Parathyroid adenoma (tissue), 2 donors: ENCODE results near the gene FUT3.

Experiments
- H2AFZ ChIP-seq: fragments of 300-600 bp; sonication (generic); one replicate; pipeline ENCODE4 v1.7.0; 2017; ENCODE audit warnings: antibody characterized with exemption, mild to moderate bottlenecking
- H3K27ac ChIP-seq: fragments of 300-600 bp; sonication (generic); one replicate; pipeline ENCODE4 v1.7.0; 2017
- H3K27me3 ChIP-seq: fragments of 300-600 bp; sonication (generic); one replicate; pipeline ENCODE4 v1.7.0; 2017; ENCODE audit warnings: low read length; ENCODE audit not compliant: control insufficient read depth, insufficient read depth
- H3K36me3 ChIP-seq: fragments of 300-600 bp; sonication (generic); one replicate; pipeline ENCODE4 v1.7.0; 2017; ENCODE audit warnings: low read length; ENCODE audit not compliant: control insufficient read depth, insufficient read depth
- H3K4me1 ChIP-seq: fragments of 300-600 bp; sonication (generic); one replicate; pipeline ENCODE4 v1.7.0; 2017; ENCODE audit warnings: control low read depth
- H3K4me2 ChIP-seq: fragments of 300-600 bp; sonication (generic); one replicate; pipeline ENCODE4 v1.7.0; 2017; ENCODE audit warnings: low read length
- H3K4me3 ChIP-seq: fragments of 300-600 bp; sonication (generic); one replicate; pipeline ENCODE4 v1.7.0; 2017; ENCODE audit warnings: low read depth, low read length
- H3K79me2 ChIP-seq: fragments of 300-600 bp; sonication (generic); one replicate; pipeline ENCODE4 v1.7.0; 2017; ENCODE audit warnings: control low read depth
- H3K9ac ChIP-seq: fragments of 300-600 bp; sonication (generic); one replicate; pipeline ENCODE4 v1.7.0; 2017; ENCODE audit warnings: mild to moderate bottlenecking
- H3K9me3 ChIP-seq: fragments of 300-600 bp; sonication (generic); one replicate; pipeline ENCODE4 v1.7.0; 2017; ENCODE audit warnings: low read length; ENCODE audit not compliant: control insufficient read depth
- TF ChIP-seq, protein P1 (sequence below): fragments of 300-600 bp; sonication (generic); IDR thresholded peaks from one replicate; pipeline ENCODE4 v1.7.0; 2017; ENCODE audit warnings: antibody characterized with exemption, mild to moderate bottlenecking
- donor health status: primary hyperparathyroidism.

FUT3 gene

DNA sequence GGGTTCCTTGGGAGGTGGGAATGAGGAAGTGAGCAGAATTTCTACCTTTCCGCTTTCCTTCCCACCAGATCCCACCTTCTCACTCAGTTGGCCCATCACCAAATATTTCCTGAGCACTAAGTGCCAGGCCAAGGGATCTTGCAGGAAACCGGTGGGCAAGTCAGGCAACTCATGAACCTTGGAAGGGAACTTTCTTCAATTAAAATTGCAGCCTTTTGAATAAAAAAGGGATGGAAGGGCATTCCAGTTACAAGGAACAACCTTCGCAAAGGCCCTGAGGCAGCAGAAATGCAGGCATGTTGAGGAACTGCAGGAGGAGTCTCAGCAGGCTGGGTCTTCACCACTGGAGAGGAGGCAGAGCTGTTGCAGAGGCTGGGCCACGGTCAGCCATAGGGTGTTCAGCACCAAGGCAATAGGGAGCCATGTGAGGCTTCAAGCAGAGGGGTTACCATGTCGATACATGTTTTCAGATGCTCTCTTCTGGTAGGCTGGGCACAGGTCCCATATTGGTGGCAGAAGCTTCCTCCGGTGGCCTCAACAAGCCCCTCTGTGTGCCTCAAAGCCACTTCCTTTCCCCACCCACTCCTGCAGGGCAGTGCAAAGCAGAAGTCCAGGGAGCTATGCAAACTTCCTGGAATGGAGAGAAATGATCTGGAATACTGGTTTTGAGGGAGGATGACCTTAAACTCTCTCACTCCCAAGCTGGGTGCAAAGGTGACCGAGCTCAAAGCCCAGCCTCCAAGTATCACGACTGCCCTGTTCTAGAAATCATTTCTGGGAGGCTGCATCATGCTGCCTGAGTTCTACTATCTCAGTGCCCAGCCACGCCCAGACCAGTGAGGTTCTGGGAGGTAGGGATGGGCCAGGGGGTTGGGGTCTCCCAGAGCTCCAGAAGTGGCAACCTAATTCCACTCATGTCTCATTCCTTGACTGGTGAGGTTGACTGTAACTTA, 11.9 kb downstream of the FUT3 start, which contains the start of gene FUT6:
Gene FUT6, minus strand, starts transcription at position 638 of the 953 bp plus-strand sequence. CDS start 7,135 bp downstream, outside the sequence.
- H3K4me1 ChIP-seq, result no peaks in the 10 kb centered on the region
- no peaks in the 10 kb centered on the region for H3K27me3 ChIP-seq
- no peak within 1 kb of the TSS for H3K27ac ChIP-seq
- no peaks in the 10 kb centered on the region for H3K79me2 ChIP-seq
- no peak within 1 kb of the TSS for H3K9ac ChIP-seq
- TF ChIP-seq, protein P1, sequence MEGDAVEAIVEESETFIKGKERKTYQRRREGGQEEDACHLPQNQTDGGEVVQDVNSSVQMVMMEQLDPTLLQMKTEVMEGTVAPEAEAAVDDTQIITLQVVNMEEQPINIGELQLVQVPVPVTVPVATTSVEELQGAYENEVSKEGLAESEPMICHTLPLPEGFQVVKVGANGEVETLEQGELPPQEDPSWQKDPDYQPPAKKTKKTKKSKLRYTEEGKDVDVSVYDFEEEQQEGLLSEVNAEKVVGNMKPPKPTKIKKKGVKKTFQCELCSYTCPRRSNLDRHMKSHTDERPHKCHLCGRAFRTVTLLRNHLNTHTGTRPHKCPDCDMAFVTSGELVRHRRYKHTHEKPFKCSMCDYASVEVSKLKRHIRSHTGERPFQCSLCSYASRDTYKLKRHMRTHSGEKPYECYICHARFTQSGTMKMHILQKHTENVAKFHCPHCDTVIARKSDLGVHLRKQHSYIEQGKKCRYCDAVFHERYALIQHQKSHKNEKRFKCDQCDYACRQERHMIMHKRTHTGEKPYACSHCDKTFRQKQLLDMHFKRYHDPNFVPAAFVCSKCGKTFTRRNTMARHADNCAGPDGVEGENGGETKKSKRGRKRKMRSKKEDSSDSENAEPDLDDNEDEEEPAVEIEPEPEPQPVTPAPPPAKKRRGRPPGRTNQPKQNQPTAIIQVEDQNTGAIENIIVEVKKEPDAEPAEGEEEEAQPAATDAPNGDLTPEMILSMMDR, result no peak
- H3K36me3 ChIP-seq, result no peaks in the 10 kb centered on the region
- no peak within 1 kb of the TSS for H2AFZ ChIP-seq
- no peaks in the 10 kb centered on the region for H3K9me3 ChIP-seq
- H3K4me2 ChIP-seq, result no peak within 1 kb of the TSS
- H3K4me3 ChIP-seq, result no peak within 1 kb of the TSS

DNA sequence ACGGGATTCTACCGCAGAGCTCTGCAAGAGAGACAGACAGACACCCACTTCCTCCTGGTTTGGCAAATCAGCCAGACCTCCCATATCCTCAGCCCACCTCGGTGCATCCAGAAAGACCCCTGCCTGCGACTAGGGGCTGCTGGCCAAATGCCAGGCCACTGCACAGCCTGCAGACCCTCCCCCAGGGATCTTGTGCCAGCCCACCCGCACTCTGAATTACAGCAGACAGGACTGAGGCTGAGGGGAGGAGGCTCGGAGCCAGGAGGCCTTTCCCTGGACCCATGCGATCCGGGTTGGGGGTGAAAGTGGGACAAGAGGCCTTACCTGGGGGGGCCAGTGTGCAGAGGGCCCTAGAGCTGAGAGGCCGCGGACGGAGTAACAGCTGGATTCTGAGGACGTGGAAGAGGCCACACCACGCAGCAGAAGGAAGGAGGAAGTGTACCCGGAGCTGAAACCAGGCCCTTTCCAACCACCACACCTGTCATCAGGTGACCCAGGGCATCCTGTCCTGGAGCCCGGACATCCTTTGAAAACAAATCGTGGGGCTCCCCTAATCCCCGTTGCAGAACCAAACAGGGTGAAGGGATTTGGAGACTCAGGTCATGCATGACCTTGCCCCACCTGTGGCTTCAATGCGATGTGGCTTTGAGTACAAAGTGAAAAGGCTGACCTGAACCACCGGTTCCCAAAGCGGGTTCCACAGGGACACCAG, 12.7 kb downstream of the FUT3 start:
- no peaks in the 10 kb centered on the region for H3K27me3 ChIP-seq
- H3K9me3 ChIP-seq, result no peaks in the 10 kb centered on the region
- no peaks in the 10 kb centered on the region for H3K4me1 ChIP-seq
- no peak overlapping the region for H3K4me3 ChIP-seq
- H3K36me3 ChIP-seq, result no peaks in the 10 kb centered on the region
- no peak overlapping the region for H3K27ac ChIP-seq
- H3K9ac ChIP-seq, result no peak overlapping the region
- H2AFZ ChIP-seq, result no peak overlapping the region
- TF ChIP-seq, protein P1, result no peak
- no peaks in the 10 kb centered on the region for H3K79me2 ChIP-seq
- H3K4me2 ChIP-seq, result no peak overlapping the region

DNA sequence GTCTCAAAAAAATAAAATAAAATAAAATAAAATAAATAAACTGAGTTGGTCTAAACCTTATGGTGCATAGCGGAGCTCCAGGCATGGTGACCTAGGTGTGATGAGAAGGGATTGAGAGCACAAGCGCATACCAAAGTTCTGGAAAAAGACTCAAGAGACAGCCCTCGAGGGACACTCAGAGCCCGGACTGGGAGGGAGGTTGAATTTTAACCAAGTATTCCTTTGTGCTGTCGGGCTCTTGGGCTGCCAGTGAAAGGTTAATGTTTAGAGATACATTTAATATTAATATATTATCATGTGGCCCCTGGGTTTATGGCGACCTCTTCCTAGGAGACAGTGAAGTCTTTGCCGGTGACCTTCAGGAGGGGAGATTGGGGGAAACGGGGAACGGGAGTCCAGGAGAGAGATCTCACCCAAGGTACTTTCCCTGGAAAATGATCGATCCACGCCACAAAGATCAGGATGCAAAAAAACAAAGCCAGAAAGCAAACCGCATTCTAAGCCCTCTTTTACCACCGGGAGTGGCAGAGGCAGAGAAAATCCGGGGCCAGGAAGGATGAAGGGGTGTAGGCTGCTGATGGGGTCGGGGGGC, 13.4 kb downstream of the FUT3 start:
- Histone ChIP-seq H2AFZ (no peak overlapping the region), H3K4me1 (no peaks in the 10 kb centered on the region), H3K4me3 (no peak overlapping the region), H3K9me3 (no peaks in the 10 kb centered on the region), H3K4me2 (no peak overlapping the region), H3K27me3 (no peaks in the 10 kb centered on the region), H3K27ac (no peak overlapping the region), H3K9ac (no peak overlapping the region), H3K36me3 (no peaks in the 10 kb centered on the region), H3K79me2 (no peaks in the 10 kb centered on the region)
- TF ChIP-seq, protein P1, result no peak

GRCh38 chr19:5832527-5833216, 18.6 kb downstream of the FUT3 start:
- no peak overlapping the region for H3K4me2 ChIP-seq
- peaks cover 3% of the 10 kb centered on the region for H3K4me1 ChIP-seq
- no peaks in the 10 kb centered on the region for H3K27me3 ChIP-seq
- no peaks in the 10 kb centered on the region for H3K9me3 ChIP-seq
- no peak overlapping the region for H2AFZ ChIP-seq
- TF ChIP-seq, protein P1, result no peak
- no peaks in the 10 kb centered on the region for H3K79me2 ChIP-seq
- no peak overlapping the region for H3K9ac ChIP-seq
- no peak overlapping the region for H3K4me3 ChIP-seq
- H3K36me3 ChIP-seq, result no peaks in the 10 kb centered on the region
- no peak overlapping the region for H3K27ac ChIP-seq
